Erythroblast (primary cell): Measurements from ENCODE around the gene CSK.

Source experiments
- GATA1 ChIP-seq: IDR thresholded peaks from 2 replicates; pipeline ENCODE4 v1.6.1; 2011; ENCODE audit warnings: low read depth, mild to moderate bottlenecking, control low read depth, low read length, moderate library complexity
- POLR2A ChIP-seq: IDR thresholded peaks from 2 replicates; pipeline ENCODE4 v1.6.1; 2011; ENCODE audit warnings: mild to moderate bottlenecking, low read length

GRCh38 chr15:74812533-74812932, 30.7 kb downstream of the CSK start, which contains the start of gene LMAN1L:
- no peak for TF ChIP-seq POLR2A
- TF ChIP-seq GATA1: no peak
